GM12874 (cell line): ENCODE results near the gene TTC24.

ENCODE experiments used
- CTCF ChIP-seq: IDR thresholded peaks from 2 replicates; pipeline ENCODE4 v1.5.1; 2011; ENCODE audit warnings: low read depth, mild to moderate bottlenecking, control low read depth, low read length, moderate library complexity; ENCODE audit not compliant: insufficient read depth

Gene TTC24

GRCh38 chr1:156590326-156591180 lies 11.0 kb downstream of the TTC24 start:
- no peak for TF ChIP-seq CTCF

- TF ChIP-seq CTCF: no peak
These were observed 11.6 kb downstream of the TTC24 start for GRCh38 chr1:156591181-156591431.

GRCh38 chr1:156591432-156592157 lies 12.1 kb downstream of the TTC24 start, which contains the start of gene NAXE:
NAXE (plus strand) TSS chr1:156591776; CDS start chr1:156591805, 29 bp downstream.
- TF ChIP-seq CTCF: no peak

- no peak for TF ChIP-seq CTCF
These were observed 12.8 kb downstream of the TTC24 start for GRCh38 chr1:156592158-156592909.

- TF ChIP-seq CTCF: no peak
These were observed 13.6 kb downstream of the TTC24 start for GRCh38 chr1:156592910-156593660.

GRCh38 chr1:156593661-156593989 lies 14.1 kb downstream of the TTC24 start:
- TF ChIP-seq CTCF: no peak
